Upper lobe of right lung (tissue), 1 donor: Measurements from ENCODE around the gene CAMK2N2. TPM values are rescaled to one million over a fixed set of nuclear protein-coding genes. Genes with fewer than 3 reads are reported as not detected.

Experiments
- ATAC-seq: fragments of 200-7000 bp; cut with Tn5 transposase; one replicate; pipeline ENCODE4 v1.9.1; 2020; ENCODE audit warnings: mild to moderate bottlenecking, moderate library complexity
- DNase-seq: peaks from one replicate; pipeline ENCODE4 v3.0.0-alpha.2; 2020
- H3K27ac ChIP-seq: fragments of 200-600 bp; one replicate; pipeline ENCODE4 v1.8.0; 2022
- H3K27me3 ChIP-seq: fragments of 200-600 bp; one replicate; pipeline ENCODE4 v1.8.0; 2022; ENCODE audit warnings: mild to moderate bottlenecking
- H3K36me3 ChIP-seq: fragments of 200-600 bp; one replicate; pipeline ENCODE4 v1.8.0; 2022
- H3K4me1 ChIP-seq: fragments of 200-600 bp; one replicate; pipeline ENCODE4 v1.8.0; 2022
- H3K4me3 ChIP-seq: fragments of 200-600 bp; one replicate; pipeline ENCODE4 v1.8.0; 2022; ENCODE audit warnings: mild to moderate bottlenecking
- H3K9me3 ChIP-seq: fragments of 200-600 bp; one replicate; pipeline ENCODE4 v1.8.0; 2022
- intact Hi-C: fragments of 100-400 bp; cut with DNase I; formaldehyde crosslinking; loops from one replicate; pipeline ENCODE4 v1.11.0; 2022
- total RNA-seq: library from RNA; stranded (reverse); fragmentation: NEBNext Ultra II Directional; extraction: Animal tissue kit (Norgen Biotek cat#: 25700); gene quantifications from one replicate; pipeline ENCODE4 v1.2.1, GENCODE V29; 2021
- TF ChIP-seq, protein P1 (sequence below): fragments of 200-600 bp; IDR thresholded peaks from one replicate; pipeline ENCODE4 v1.8.0; 2022; ENCODE audit warnings: antibody characterized with exemption
- donor health status: DM: no; HTN: yes; CAD: no; lungs with severe emphysema.

The CAMK2N2 gene
- total RNA-seq, 1 donor from 2014 or later, result not detected

DNA sequence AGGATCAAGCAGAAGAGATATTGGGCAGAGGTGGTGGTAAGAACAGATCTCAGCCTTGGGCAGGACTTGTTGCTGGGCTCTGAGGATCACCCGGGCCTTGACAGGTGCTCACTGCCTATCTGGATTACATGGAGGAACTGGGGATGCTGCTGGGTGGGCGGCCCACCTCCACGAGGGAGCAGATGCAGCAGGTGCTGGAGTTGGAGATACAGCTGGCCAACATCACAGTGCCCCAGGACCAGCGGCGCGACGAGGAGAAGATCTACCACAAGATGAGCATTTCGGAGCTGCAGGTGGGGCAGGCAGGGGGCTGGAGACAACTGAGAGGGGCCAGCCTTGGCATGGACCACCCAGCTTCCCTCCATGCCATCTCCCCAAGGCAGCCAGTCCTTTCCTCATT lies 22.3 kb upstream of the CAMK2N2 start:
- ATAC-seq (no peak), DNase-seq (no peak)
- no peaks in the 10 kb centered on the region for H3K36me3 ChIP-seq

DNA sequence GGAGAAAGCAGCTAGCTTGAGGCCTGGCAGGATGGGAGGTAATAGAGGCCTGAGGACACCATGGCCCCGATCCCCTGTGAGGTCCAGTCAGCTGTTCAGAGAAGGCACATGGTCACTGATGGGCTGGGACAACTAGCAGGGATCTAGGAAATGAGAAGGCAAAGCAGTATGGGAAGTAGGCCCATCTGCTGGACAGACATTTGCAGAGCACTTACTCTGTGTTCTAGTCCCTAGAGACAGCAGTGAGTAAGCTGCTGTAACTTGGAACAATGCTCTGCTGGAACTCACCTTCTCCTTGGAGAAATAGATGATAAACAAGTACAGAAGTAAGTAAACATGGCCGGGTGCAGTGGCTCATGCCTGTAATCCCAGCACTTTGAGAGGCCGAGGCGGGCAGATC lies 21.6 kb upstream of the CAMK2N2 start:
- no peaks in the 10 kb centered on the region for H3K36me3 ChIP-seq
- no peaks in the 10 kb centered on the region for H3K9me3 ChIP-seq
- no peak overlapping the region for H3K4me3 ChIP-seq
- DNase-seq, result no peak
- TF ChIP-seq, protein P1, sequence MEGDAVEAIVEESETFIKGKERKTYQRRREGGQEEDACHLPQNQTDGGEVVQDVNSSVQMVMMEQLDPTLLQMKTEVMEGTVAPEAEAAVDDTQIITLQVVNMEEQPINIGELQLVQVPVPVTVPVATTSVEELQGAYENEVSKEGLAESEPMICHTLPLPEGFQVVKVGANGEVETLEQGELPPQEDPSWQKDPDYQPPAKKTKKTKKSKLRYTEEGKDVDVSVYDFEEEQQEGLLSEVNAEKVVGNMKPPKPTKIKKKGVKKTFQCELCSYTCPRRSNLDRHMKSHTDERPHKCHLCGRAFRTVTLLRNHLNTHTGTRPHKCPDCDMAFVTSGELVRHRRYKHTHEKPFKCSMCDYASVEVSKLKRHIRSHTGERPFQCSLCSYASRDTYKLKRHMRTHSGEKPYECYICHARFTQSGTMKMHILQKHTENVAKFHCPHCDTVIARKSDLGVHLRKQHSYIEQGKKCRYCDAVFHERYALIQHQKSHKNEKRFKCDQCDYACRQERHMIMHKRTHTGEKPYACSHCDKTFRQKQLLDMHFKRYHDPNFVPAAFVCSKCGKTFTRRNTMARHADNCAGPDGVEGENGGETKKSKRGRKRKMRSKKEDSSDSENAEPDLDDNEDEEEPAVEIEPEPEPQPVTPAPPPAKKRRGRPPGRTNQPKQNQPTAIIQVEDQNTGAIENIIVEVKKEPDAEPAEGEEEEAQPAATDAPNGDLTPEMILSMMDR, result no peak
- no peak for ATAC-seq
- H3K27me3 ChIP-seq, result peaks cover 15% of the 10 kb centered on the region
- intact Hi-C loops, result no loop called here
- no peak overlapping the region for H3K27ac ChIP-seq
- H3K4me1 ChIP-seq, result no peaks in the 10 kb centered on the region

More for the DNA sequence above, 22.3 kb upstream of the CAMK2N2 start:
- H3K4me3 ChIP-seq, result no peak overlapping the region
- no peaks in the 10 kb centered on the region for H3K9me3 ChIP-seq
- H3K27ac ChIP-seq, result no peak overlapping the region
- H3K27me3 ChIP-seq, result peaks cover 15% of the 10 kb centered on the region
- TF ChIP-seq, protein P1, result no peak
- no peaks in the 10 kb centered on the region for H3K4me1 ChIP-seq
- intact Hi-C loops, result no loop called here

DNA sequence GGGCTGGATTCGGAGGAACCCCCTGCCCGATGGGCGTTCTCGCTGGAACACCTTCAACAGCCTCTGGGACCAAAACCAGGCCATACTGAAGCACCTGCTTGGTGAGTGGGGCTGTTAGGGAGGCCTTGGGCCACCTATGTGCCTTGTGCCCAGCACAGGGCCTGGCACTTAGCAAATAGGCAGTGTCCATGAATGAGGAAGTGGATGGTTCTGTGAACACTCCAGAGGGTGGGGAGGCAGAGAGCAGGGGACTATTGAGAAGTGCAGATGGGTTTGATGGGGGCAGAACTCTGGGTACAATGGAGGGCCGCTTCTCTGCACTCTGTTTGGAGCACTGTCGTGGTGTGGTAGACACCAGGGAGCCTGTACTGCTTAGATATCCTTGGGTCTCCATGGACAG lies 16.0 kb upstream of the CAMK2N2 start:
- Histone ChIP-seq H3K36me3 (no peaks in the 10 kb centered on the region), H3K27ac (no peak overlapping the region), H3K27me3 (peaks cover 26% of the 10 kb centered on the region), H3K4me1 (no peaks in the 10 kb centered on the region), H3K9me3 (no peaks in the 10 kb centered on the region), H3K4me3 (no peak overlapping the region)
- DNase-seq (no peak), ATAC-seq (no peak)
- TF ChIP-seq, protein P1, result no peak
- intact Hi-C loops, result no loop called here

DNA sequence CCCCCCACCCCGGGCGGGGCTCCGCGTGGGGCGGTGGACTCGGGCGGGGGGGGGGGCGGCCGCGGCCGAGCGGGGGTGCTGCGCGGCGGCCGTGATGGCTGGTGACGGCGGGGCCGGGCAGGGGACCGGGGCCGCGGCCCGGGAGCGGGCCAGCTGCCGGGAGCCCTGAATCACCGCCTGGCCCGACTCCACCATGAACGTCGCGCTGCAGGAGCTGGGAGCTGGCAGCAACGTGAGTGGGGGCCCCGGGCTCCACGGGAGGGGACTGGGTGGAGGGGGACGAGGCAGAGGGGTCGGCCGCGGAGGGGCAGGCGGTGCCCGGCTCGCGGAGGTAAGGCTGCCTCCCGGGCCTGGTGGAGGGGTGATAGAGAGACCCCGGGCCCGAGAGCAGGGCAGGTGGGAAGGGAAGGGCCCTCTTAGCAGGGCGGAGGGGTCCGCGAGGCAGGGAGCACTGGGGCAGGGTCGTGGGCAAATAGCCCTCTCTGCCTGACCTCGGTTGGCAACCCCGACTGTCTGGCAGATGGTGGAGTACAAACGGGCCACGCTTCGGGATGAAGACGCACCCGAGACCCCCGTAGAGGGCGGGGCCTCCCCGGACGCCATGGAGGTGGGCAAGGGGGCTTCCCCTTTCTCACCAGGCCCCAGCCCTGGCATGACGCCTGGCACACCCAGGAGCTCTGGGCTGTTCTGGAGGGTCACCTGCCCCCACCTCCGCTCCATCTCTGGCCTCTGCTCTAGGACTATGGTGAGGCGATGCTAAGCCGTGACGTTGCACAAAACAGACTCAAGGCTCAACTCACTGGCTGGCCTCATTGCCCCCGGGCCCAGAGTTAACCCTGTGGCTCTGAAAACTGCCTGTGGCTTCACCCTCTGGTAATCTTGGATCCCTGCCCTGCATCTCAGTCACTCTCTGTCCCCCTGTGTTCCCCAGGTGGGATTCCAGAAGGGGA lies 14.9 kb upstream of the CAMK2N2 start, which contains the start of gene ECE2:
TSS of gene ECE2 (plus strand) at position 62 of the 950 bp plus-strand sequence. CDS start at position 194, 132 bp downstream.
- H3K4me3 ChIP-seq, result no peak within 1 kb of the TSS
- no peak within 1 kb of the TSS for H3K27ac ChIP-seq
- H3K27me3 ChIP-seq, result peaks cover 33% of the 10 kb centered on the region
- H3K9me3 ChIP-seq, result no peaks in the 10 kb centered on the region
- DNase-seq (no peak), ATAC-seq (peak; percentile 7)
- no peaks in the 10 kb centered on the region for H3K4me1 ChIP-seq
- TF ChIP-seq, protein P1, result no peak
- no peaks in the 10 kb centered on the region for H3K36me3 ChIP-seq
- intact Hi-C loops, result no loop called here

DNA sequence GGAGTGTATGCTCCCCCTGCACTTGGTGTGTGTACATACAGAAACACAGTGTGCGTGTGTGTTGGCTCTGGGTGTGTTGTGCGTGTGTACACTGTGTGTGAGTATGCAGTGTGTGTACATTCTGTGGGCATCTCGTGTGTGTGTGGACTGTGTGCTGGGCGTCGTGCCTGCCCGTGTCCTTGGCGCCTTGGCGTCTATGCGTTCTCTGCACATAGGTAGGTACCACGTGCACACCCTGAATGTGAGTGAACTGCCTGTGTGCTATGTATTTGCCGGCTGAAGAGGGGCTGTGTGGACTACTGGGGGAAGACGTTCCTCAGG lies 14.0 kb upstream of the CAMK2N2 start:
- intact Hi-C loops, result no loop called here
- DNase-seq (no peak), ATAC-seq (no peak)
- no peaks in the 10 kb centered on the region for H3K36me3 ChIP-seq
- TF ChIP-seq, protein P1, result no peak
- H3K4me1 ChIP-seq, result no peaks in the 10 kb centered on the region
- H3K27me3 ChIP-seq, result peaks cover 34% of the 10 kb centered on the region
- H3K4me3 ChIP-seq, result no peak overlapping the region
- no peak overlapping the region for H3K27ac ChIP-seq
- H3K9me3 ChIP-seq, result no peaks in the 10 kb centered on the region
